ENCODE data around the gene BMP7.
"Not testable (repeated sequence)": the region's sequence is repeated elsewhere in the genome, so short reads cannot be mapped to it uniquely, and the experiment has no call there.

DNA sequence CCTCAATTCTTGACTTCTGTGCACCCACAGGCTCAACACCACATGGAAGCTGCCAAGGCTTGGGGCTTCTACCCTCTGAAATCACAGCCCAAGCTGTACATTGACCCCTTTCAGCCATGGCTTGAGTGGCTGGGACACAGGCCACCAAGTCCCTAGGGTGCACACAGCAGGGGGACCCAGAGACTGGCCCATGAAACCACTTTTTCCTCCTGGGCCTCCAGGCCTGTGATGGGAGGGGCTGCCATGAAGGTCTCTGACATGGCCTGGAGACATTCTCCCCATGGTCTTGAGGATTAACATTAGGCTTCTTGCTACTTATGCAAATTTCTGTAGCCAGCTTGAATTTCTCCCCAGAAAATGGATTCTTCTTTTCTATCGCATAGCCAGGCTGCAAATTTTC, 26.7 kb downstream of the BMP7 start:
- TF ChIP-seq, protein P1, sequence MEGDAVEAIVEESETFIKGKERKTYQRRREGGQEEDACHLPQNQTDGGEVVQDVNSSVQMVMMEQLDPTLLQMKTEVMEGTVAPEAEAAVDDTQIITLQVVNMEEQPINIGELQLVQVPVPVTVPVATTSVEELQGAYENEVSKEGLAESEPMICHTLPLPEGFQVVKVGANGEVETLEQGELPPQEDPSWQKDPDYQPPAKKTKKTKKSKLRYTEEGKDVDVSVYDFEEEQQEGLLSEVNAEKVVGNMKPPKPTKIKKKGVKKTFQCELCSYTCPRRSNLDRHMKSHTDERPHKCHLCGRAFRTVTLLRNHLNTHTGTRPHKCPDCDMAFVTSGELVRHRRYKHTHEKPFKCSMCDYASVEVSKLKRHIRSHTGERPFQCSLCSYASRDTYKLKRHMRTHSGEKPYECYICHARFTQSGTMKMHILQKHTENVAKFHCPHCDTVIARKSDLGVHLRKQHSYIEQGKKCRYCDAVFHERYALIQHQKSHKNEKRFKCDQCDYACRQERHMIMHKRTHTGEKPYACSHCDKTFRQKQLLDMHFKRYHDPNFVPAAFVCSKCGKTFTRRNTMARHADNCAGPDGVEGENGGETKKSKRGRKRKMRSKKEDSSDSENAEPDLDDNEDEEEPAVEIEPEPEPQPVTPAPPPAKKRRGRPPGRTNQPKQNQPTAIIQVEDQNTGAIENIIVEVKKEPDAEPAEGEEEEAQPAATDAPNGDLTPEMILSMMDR (IDR thresholded peaks at IDR 0.05) = not testable (repeated sequence)
- TF ChIP-seq EP300, POLR2AphosphoS5 (IDR thresholded peaks at IDR 0.05): not testable (repeated sequence)
